Neural progenitor cell (in vitro differentiated cells): Measurements from ENCODE around the gene OPRL1.

Experiments used
- CTCF ChIP-seq: fragments of 200-600 bp; sonication (generic); IDR thresholded peaks from 2 replicates; pipeline ENCODE4 v1.5.1; 2017; ENCODE audit warnings: antibody characterized with exemption, mild to moderate bottlenecking
- EZH2 ChIP-seq: fragments of 200-600 bp; sonication (generic); IDR thresholded peaks from 2 replicates; pipeline ENCODE4 v1.6.1; 2017; ENCODE audit warnings: antibody characterized with exemption, mild to moderate bottlenecking, moderate library complexity
- EZH2phosphoT487 ChIP-seq: fragments of 200-600 bp; sonication (generic); IDR thresholded peaks from 2 replicates; pipeline ENCODE4 v1.6.1; 2017; ENCODE audit warnings: antibody characterized with exemption

DNA sequence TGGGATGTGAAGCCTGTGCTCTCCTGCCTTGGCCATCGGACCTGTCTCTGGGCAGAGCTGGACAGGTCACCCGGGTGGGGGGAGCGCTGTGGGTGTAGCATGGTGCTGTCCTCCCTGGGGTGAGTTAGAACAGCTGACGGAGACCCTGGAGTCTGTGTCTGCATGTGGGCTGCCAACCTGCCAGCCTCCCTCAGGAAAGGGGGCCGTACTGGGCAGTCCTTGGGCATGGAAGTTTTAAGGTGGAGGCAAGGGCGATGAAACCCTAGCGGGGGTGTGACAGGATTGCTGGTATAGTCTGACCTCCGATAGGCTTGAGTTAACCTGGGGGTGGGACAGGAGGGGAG, 32.9 kb upstream of the OPRL1 start:
- TF ChIP-seq CTCF, result no peak
- no peak for TF ChIP-seq EZH2
- TF ChIP-seq EZH2phosphoT487, result no peak
